AG04449 (cell line): ENCODE results near the gene GSG1.

ENCODE experiments used
- CTCF ChIA-PET: fragments of 350-600 bp; formaldehyde crosslinking; extraction: SDS; loops from one replicate; lab custom pipeline; 2021; ENCODE audit warnings: antibody characterized with exemption; lab: Yijun Ruan, JAX
- POLR2A ChIA-PET: fragments of 400-600, 350-600 bp; formaldehyde crosslinking; extraction: SDS; loops from one replicate; lab custom pipeline; 2020; ENCODE audit warnings: antibody characterized with exemption, inconsistent platforms; lab: Yijun Ruan, JAX
- DNase-seq: peaks from one replicate; pipeline ENCODE4 v3.0.0-alpha.2; 2010; ENCODE audit warnings: low read depth, low spot score
- H3K4me3 ChIP-seq: 2 replicates; pipeline ENCODE4 v1.5.1; 2011; ENCODE audit warnings: low read depth, mild to moderate bottlenecking, control low read depth, low read length
- CTCF ChIP-seq: IDR thresholded peaks from one replicate; pipeline ENCODE4 v1.5.1; 2011; ENCODE audit warnings: mild to moderate bottlenecking, moderate library complexity, low read length, control low read depth, inconsistent platforms; ENCODE audit not compliant: insufficient read depth; ENCODE audit errors: missing control alignments

GSG1 gene

DNA sequence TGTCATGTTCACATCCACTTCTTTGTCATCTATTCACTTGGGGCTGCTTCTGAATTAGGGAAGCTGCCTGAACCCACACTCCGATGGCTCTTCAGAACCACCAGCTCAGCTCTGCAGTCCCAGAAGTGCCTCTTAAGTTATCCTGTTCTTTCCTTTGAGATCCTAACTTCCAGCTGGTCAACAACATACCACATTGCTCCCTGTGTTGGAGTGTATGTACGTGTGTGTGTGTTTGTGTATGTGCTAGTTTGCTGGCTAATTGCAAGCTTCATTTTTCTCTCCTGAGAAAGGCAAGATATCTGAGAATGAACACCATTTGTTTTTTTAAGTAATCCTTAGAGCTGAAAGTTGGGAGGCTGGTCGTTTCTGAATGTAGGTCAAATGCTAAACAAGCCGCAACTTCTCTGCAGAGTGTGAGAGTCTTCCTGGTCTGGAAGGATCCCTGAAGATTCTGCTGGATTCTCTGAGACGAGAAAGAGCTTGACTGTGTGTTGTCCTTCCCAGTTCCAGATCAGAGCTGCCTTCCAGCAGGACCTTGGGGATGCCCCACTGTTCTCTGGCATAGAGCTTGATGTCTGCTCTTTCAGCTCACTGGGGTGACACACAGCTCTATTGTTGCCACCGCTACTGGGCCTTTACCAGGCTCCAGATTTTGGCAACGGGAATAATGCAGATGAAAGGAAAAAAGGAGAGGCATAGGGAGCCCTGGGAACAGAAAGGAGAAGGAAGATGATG lies 839 bp downstream of the GSG1 start:
- ChIA-PET CTCF (interaction anchor here (0.7 to 6.0 kb wide), 8 partner anchors 11 to 186 kb away, joined by 3 to 123 read pairs (median 4); no protein-coding TSS in a partner anchor), POLR2A (interaction anchor here (0.7 to 3.9 kb wide), 5 partner anchors 14 to 104 kb away, joined by 3 to 20 read pairs (median 4); partner anchors contain the start of gene EMP1)
- DNase-seq = peak; percentile 63
- no peak overlapping the region for H3K4me3 ChIP-seq
- no peak for TF ChIP-seq CTCF

- DNase-seq = no peak
- H3K4me3 ChIP-seq = peak overlapping the region; percentile 51
- CTCF ChIA-PET = interaction anchor here (1.0 to 6.0 kb wide), 6 partner anchors 12 to 185 kb away, joined by 3 to 123 read pairs (median 5); no protein-coding TSS in a partner anchor
- TF ChIP-seq CTCF = no peak
- POLR2A ChIA-PET = interaction anchor here (0.6 to 3.9 kb wide), 5 partner anchors 13 to 96 kb away, joined by 3 to 20 read pairs (median 4); partner anchors contain the start of gene EMP1
Measured at GRCh38 chr12:13101821-13102375, 1.6 kb downstream of the GSG1 start.

GRCh38 chr12:13100882-13101769 lies 2.3 kb downstream of the GSG1 start:
- no peak for DNase-seq
- CTCF ChIA-PET = interaction anchor here (1.0 to 6.0 kb wide), 3 partner anchors 16 to 110 kb away, joined by 3 to 123 read pairs (median 6); no protein-coding TSS in a partner anchor
- POLR2A ChIA-PET = interaction anchor here (0.6 to 3.9 kb wide), 6 partner anchors 14 to 130 kb away, joined by 3 to 20 read pairs (median 3); partner anchors contain the start of gene EMP1
- peak overlapping the region; percentile 51 for H3K4me3 ChIP-seq
- TF ChIP-seq CTCF = no peak

- CTCF ChIA-PET = interaction anchor here (1.5 to 6.0 kb wide), 2 partner anchors 19 to 111 kb away, joined by 4 to 123 read pairs; no protein-coding TSS in a partner anchor
- TF ChIP-seq CTCF = no peak
- DNase-seq = no peak
- POLR2A ChIA-PET = interaction anchor here (1.0 to 3.9 kb wide), 3 partner anchors 96 to 120 kb away, joined by 3 to 20 read pairs (median 9); partner anchors contain the start of gene EMP1
- peak overlapping the region; percentile 38; the same call in 1 of the 2 replicates for H3K4me3 ChIP-seq
Measured at GRCh38 chr12:13100605-13100881, 2.9 kb downstream of the GSG1 start.

DNA sequence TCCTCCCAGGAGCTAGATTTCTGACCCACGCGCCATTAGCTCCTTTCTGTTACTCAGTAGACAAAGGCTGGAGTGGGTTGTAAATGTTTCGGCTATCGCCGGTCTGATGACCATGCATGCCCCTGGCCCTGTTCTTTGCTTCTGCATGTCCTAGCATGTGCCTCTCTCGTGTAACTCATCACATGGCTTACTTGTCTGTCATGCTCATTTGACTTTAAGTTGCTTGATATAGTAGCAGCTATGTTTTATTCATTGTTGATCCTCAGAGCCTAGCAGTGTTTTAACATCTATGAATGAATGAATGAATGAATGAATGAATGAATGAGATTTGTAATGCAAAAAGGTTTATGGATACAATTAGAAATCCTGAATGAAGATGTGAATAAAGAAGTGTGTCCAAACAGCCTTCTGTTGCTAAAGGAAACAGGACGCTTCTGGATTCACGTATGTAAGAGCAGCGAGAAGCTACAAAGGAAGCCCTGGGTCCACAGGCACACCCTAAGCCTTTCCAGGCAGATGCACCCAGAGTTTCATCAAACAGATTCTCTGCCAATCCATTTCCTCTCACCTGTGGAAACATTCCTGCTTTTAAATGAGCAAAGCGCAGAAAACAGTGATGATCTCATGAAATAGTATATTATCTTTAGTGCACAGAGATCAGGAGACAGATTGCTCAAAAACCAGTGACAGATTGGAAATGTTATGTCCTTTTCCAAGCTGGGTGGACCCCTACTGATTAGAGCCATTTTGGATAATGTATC lies 3.4 kb downstream of the GSG1 start:
- H3K4me3 ChIP-seq = no peak overlapping the region
- ChIA-PET CTCF (interaction anchor here (0.8 to 6.0 kb wide), 6 partner anchors 20 to 135 kb away, joined by 3 to 123 read pairs (median 4); no protein-coding TSS in a partner anchor), POLR2A (interaction anchor here (1.0 to 3.9 kb wide), 4 partner anchors 96 to 123 kb away, joined by 3 to 20 read pairs (median 6); partner anchors contain the start of gene EMP1)
- TF ChIP-seq CTCF = no peak
- DNase-seq = no peak
